Measurements from ENCODE around the gene CACNA1B.
A peak's percentile ranks its signal among the peaks of the same experiment; 100 is the strongest.
"Not testable (repeated sequence)": the region's sequence is repeated elsewhere in the genome, so short reads cannot be mapped to it uniquely, and the experiment has no call there.

Gene CACNA1B

GRCh38 chr9:138126858-138127584 is 249.4 kb downstream of the CACNA1B start:
- DNase-seq (ENCODE audit: low read depth in 3 of 3, low spot score in 1 of 3): not testable (repeated sequence)

GRCh38 chr9:138128027-138128426 is 250.4 kb downstream of the CACNA1B start:
- DNase-seq (ENCODE audit: low read depth in 3 of 3, low spot score in 1 of 3): not testable (repeated sequence)

GRCh38 chr9:138129318-138129717 is 251.7 kb downstream of the CACNA1B start:
- not testable (repeated sequence) for DNase-seq (ENCODE audit: low read depth in 3 of 3, low spot score in 1 of 3)

GRCh38 chr9:138132946-138133705 is 255.5 kb downstream of the CACNA1B start:
- not testable (repeated sequence) for DNase-seq (ENCODE audit: low read depth in 3 of 3, low spot score in 1 of 3)

- DNase-seq (ENCODE audit: low read depth in 3 of 3, low spot score in 1 of 3): not testable (repeated sequence)
Measured at GRCh38 chr9:138134581-138134980, 257.0 kb downstream of the CACNA1B start.

DNA sequence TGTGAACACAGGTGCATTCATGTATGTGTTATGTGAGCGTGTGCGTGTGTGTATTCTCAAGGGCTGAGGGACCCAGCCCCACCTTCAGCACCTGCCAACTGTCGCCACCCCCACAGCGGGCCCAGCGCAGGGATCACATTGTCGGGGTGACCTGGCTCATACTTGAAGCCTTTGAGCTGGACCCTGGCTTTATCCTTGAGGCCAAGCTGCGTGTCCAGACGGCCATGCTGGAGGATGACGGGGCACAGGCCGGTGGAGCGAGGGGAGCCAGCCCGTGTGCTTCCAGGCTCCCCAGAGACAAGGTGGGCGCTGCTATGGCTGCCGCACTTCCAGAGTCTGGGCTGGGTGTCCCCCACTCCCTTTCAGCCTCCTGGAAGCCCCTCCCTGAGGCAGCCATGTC is 261.5 kb downstream of the CACNA1B start:
- not testable (repeated sequence) for DNase-seq (ENCODE audit: low read depth in 3 of 3, low spot score in 1 of 3)

DNA sequence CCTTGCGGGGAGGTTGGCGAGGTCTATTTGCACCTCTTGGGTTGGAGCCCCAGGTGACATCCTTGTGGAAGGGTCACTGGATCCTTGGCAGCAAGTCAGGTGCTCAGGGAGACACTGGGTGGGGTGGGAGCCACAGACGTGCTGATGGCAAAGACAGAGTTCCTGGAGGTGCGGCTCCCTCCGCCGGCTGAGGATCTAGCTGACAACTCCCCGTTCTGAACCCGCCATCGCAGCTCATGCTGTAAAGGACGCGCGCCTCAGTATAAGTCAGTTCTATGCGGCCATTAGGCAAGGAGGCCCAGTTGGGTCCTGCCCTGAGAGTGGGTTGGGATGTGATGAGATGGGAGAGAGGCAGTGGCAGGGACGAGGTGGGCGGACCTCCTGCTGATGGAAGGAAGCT is 263.4 kb downstream of the CACNA1B start:
- not testable (repeated sequence) for DNase-seq (ENCODE audit: low read depth in 3 of 3, low spot score in 1 of 3)

DNA sequence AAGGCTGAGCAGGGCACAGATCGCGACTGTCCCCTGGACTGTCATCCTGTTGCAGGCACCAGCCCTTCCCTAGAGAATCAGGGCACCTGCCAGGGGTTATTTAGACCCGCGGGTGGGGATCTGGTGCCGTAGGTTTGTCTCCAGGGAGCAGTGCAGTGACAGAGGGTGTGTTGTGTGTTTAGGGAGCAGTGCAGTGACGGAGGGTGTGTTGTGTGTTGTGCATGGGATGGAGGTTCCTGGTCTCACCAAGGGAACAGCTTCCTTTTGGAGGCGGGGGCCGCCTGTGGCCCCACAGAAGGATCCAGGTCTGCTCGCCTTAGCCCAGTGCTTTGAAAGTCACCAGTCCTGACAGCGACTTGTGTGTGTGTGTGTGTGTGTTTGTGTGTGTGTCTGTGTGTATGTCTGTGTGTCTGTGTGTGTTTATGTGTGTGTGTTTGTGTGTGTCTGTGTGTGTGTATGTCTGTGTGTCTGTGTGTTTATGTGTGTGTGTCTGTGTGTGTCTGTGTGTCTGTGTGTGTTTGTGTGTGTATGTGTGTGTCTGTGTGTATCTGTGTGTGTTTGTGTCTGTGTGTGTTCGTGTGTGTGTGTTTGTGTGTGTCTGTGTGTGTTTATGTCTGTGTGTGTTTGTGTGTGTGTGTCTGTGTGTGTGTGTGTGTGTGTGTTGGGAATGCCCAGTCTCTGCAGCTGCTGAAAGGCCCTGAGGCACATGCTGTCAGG is 265.1 kb downstream of the CACNA1B start:
- DNase-seq (ENCODE audit: low read depth in 3 of 3, low spot score in 1 of 3): not testable (repeated sequence)

GRCh38 chr9:138143491-138143890 is 265.9 kb downstream of the CACNA1B start:
- not testable (repeated sequence) for DNase-seq (ENCODE audit: low read depth in 3 of 3, low spot score in 1 of 3)

DNA sequence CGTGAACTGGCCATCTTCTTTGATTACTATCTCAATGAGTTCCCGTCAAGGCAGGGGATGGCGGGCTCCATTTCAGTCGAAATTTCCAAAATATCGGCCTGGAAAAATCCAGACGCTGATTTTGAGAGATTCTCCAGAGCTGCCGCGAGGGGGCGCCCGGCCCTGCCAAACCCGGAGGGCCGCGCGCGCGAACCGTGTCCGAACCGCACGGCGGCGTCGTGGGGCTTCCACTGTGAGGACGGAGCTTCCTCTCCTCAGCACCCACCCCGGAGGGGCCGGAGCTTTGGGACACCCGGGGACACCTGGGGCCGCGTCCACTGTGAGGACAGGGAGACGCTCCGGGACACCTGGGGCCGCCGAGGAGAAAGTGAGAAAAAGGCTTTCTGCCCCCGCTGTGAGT is 270.0 kb downstream of the CACNA1B start:
- DNase-seq (ENCODE audit: low read depth in 3 of 3, low spot score in 1 of 3): peak in 1 of 3 donors; percentile 38

DNA sequence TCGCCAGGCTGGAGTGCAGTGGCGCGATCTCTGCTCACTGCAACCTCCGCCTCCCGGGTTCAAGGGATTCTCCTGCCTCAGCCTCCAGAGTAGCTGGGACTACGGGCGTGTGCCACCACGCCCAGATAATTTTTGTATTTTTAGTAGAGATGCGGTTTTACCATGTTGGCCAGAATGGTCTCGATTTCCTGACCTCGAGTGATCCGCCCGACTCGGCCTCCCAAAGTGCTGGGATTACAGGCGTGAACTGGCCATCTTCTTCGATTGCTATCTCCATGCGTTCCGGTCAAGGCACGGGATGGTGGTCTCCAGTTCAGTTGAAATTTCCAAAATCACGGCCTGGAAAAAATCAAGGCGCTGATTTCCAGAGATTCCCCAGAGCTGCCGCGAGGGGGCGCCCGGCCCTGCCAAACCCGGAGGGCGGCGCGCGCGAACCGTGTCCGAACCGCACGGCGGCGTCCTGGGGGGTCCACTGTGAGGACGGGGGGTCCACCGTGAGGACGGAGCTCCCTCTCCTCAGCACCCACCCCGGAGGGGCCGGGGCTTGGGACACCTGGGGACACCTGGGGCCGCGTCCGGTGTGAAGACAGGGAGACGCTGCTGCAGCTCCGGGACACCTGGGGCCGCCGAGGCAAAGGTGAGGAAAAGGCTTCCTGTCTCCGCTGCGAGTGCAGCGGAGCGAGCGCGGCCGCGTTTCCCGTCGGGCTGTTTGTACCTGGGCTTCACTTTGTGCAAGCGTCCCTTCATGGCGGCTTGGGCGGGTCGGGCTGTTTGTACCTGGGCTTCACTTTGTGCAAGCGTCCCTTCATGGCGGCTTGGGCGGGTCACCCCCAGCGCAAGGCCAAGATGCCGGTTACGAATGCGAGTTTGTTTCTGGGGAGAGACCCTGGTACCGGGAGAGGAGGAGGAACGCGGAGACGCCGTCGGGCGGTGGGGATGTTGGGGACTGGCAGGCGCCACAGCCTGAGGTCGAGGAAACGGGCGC is 272.4 kb downstream of the CACNA1B start:
- peak in 1 of 3 donors; percentile 14 for DNase-seq (ENCODE audit: low read depth in 3 of 3, low spot score in 1 of 3)

- not testable (repeated sequence) for DNase-seq (ENCODE audit: low read depth in 3 of 3, low spot score in 1 of 3)
Measured at GRCh38 chr9:138155788-138156187, 278.2 kb downstream of the CACNA1B start.

GRCh38 chr9:138166793-138167192 is 289.2 kb downstream of the CACNA1B start:
- DNase-seq (ENCODE audit: low read depth in 3 of 3, low spot score in 1 of 3): not testable (repeated sequence)

Data from stimulated activated CD4-positive, alpha-beta T cell treated with anti-CD3 and anti-CD28 coated beads, TNF-alpha, amount 100 ng/mL, for 1 hour (primary cell).